Cardiac fibroblast (primary cell): Measurements from ENCODE around the gene CCDC177.

ENCODE experiments used
- DNase-seq, 2 donors: peaks; one replicate each; pipeline versions ENCODE4 v3.0.0 to v3.0.0-alpha.2; 2010; ENCODE audit warnings: low read depth in 2 of 2
- H3K4me3 ChIP-seq, 2 donors: replicated peaks in 1 of 2; 1 replicate in 1 of 2; 2 replicates in 1 of 2; pipeline ENCODE4 v1.5.1; 2011; ENCODE audit warnings: low read depth in 2 of 2, low read length in 2 of 2, mild to moderate bottlenecking in 2 of 2, moderate library complexity in 1 of 2
- TF ChIP-seq, protein P1 (sequence below): IDR thresholded peaks from one replicate; pipeline ENCODE4 v1.5.1; 2011; ENCODE audit warnings: low read depth, mild to moderate bottlenecking, low read length, inconsistent platforms

The CCDC177 gene

DNA sequence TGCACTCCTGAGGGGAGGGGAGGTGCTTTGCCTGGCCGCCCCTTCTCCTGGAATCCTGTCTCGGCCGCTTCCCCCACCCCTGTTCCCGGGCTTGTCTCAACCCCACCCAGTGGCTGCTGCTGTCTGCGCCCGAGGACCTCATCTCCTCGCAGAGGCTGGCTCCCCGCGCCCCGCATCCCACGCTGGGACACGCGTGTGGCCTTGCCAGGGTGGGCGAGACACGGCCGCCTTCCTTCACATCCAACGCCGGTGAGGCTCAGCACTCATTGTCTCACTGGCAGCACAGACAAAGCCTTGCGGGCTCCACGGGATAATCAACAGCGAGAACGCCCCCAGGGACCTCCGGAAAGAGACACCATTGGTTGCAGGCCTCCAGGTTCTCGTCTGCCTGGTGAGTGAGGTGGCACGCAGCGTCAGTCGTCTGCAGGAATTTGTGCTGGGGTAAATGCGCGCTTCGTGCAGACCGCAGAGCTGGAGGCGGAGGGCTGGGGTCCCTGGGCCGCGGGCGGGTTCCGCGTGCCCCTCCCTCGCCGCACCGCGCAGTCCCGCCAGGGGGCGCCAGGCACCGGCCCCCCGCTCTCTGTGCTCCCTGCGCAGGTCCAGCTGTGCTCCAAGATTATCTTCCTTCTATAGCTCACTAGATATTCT, 26.8 kb downstream of the CCDC177 start:
- H3K4me3 ChIP-seq: no peak overlapping the region
- TF ChIP-seq, protein P1, sequence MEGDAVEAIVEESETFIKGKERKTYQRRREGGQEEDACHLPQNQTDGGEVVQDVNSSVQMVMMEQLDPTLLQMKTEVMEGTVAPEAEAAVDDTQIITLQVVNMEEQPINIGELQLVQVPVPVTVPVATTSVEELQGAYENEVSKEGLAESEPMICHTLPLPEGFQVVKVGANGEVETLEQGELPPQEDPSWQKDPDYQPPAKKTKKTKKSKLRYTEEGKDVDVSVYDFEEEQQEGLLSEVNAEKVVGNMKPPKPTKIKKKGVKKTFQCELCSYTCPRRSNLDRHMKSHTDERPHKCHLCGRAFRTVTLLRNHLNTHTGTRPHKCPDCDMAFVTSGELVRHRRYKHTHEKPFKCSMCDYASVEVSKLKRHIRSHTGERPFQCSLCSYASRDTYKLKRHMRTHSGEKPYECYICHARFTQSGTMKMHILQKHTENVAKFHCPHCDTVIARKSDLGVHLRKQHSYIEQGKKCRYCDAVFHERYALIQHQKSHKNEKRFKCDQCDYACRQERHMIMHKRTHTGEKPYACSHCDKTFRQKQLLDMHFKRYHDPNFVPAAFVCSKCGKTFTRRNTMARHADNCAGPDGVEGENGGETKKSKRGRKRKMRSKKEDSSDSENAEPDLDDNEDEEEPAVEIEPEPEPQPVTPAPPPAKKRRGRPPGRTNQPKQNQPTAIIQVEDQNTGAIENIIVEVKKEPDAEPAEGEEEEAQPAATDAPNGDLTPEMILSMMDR: peak; percentile 48
- peak; percentile 12 to 20 for DNase-seq

DNA sequence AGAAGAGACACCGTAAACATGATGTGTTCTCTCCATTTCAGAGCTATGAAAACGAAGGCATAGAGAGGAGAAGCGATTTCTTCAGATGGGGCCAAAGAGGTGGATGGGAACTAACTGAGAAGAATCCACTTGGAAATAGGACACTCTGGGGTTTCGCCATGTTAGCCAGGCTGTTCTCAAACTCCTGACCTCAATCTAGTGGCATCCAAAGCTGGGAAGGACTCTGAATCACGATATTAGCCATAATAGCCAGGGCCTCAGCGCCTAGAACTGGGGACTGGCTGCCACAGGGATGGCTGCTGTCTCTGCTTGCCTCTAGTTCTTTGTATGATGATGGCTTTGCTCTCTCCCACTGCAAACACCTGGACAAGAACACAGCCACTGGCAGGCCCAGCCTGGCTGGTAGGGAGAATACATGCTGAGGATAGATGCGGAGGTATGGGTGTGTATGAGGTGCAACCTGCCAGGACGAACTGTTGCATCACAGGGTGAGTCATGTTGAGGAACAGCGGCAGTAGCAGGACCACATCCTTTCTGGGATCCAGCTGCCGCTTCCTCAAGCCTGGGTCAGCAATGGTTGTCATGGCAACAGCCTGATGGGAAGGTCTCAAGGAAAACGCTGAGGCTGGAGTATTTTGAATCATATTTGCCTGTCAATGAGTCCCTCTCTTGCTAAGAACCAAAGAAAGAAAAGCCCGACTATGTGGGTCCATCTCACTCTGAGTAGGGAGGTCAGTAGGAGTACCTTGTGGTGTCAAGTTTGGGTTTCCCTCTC, 31.1 kb downstream of the CCDC177 start:
- H3K4me3 ChIP-seq: no peak overlapping the region
- DNase-seq: peak; percentile 94 to 98
- TF ChIP-seq, protein P1: no peak

DNA sequence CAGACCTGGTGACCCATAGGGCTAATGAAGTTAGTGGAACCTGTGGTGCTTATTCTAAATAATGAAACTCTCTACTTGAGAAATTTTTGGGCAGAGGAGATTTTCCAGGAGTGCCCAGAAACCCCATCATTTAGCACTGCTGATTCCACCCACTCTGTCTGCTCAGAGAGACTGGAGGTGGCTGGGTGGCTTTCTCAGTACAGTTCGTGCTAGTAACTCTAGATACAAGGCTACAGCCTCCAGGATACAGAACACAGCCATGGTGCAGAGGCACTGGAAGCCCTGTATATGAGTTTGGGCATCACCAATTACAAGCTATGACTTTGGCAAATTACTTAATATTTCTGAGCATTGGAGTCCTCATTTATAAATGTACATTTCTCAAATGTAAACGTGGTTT, 32.4 kb downstream of the CCDC177 start:
- no peak for DNase-seq
- TF ChIP-seq, protein P1: no peak
- no peak overlapping the region for H3K4me3 ChIP-seq

DNA sequence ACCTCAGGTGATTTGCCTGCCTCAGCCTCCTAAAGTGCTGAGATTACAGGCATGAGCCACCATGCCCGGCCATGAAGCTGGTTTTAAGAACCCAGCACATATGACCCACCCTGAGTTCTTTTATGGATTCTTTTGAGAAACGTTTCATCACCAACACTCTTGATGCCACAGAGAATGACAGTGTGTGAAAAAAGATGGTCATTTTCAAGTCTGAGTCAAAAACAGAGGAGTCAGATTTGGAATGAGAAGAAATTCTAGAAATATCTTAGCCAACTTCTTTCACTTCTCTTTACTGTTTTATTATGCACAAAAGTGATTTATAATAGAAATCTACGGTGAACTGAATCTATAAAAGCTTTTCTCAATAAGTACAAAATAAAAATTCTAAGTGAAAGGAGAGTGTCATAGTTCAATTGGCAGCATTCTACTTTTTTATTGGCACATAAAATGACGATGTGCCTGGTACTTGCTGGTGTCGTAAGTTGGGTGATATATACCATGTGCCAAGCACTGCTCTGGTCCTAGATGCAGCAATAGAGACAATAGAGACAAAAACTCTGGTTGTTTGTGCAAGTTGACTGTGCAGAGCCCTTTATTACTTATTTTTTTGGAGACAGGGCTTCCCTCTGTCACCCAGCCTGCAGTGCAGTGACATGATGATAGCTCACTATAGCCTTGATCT, 33.9 kb downstream of the CCDC177 start:
- TF ChIP-seq, protein P1: no peak
- DNase-seq: no peak
- H3K4me3 ChIP-seq: no peak overlapping the region

DNA sequence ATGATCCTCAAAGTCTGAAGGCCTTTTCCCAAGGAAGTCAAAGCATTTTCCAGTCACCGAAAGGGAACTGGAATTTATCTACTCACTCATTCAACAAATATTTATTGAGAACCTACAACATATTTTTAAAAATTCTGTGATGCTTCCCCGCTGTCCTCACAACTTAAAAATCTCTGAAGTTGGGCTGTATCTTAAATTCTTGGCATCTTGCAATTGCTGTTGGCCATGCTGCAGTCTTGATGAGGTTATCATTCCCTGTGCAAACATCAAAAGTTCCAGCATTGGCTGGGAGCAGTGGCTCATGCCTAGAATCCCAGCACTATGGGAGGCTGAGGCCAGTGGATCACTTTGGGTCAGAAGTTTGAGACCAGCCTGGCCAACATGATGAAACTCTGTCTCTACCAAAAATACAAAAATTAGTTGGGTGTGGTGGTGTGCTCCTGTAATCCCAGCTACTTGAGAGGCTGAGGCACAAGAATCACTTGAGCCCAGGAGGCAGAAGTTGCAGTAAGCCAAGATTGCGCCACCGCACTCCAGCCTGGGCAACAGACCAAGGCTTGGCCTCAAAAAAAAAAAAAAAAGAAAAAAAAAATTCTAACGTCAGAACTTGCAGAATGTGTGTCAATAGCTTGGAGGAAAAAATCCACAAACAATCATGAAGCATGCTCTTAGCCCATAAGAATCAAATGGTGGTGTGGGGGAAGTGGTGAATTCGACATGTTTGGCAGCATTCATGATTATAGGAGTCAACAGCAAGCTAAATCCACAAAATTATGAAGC, 34.9 kb downstream of the CCDC177 start:
- DNase-seq: peak; percentile 88 to 91
- TF ChIP-seq, protein P1: no peak
- no peak overlapping the region for H3K4me3 ChIP-seq

DNA sequence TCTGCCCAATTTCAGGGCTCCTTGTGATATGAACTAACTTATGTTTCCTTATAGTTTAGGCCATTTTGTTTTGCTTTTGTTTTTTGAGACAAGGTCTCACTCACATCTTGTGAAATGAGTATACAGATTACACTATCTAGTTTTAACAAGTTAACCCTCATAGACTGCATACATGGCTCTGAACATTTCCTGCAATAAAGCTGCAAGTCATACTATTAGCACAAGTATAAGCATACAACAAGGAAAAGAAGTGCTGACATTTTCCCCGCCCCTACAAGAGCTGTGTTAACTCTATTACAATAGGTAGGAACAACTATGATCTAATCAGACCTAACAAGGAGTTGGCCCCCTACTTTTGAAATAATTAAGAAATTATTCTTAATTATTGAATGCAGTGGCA, 35.9 kb downstream of the CCDC177 start:
- H3K4me3 ChIP-seq: no peak overlapping the region
- no peak for DNase-seq
- TF ChIP-seq, protein P1: no peak
